ENCODE data around the gene CENPL.
A peak's percentile ranks its signal among the peaks of the same experiment; 100 is the strongest.

DNA sequence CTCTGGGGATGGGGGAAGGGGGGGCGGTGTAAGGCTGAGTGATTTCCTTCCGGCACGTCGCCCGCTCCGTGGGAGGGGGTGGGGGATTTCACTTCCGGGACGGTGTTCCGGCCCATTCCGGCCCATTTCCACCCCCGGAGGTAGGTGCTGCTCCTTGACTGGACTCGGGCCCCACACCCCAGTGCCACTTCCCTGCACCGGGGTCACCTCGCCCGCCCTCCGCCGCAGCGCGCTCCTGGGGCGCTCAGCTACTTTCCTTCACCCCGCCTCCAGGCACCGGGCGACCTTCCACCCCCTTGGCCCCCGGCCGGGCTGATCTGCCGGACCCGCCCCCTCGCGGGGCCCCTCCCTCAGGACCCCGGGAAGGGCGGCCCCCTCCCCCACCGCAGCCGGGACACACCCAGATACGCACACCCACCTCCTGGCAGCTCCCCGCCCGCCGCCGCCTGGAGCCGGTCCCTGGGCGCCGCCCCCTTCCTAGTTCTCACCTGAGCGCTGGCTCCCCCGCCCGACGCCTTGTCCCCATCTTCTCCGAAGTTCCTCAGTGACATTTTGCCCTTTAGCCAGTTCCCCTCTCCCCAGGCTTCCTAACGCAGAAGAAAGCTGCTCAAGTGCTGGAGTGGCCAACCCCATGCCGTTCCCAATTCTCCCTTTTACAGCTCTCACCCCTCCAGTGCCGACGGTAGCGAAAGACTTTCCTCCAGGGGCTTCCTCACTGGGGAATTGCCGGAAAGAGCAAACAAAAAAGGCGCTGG is 43.8 kb upstream of the CENPL start, which contains the start of gene ZBTB37:
- TF ChIP-seq, protein P1, sequence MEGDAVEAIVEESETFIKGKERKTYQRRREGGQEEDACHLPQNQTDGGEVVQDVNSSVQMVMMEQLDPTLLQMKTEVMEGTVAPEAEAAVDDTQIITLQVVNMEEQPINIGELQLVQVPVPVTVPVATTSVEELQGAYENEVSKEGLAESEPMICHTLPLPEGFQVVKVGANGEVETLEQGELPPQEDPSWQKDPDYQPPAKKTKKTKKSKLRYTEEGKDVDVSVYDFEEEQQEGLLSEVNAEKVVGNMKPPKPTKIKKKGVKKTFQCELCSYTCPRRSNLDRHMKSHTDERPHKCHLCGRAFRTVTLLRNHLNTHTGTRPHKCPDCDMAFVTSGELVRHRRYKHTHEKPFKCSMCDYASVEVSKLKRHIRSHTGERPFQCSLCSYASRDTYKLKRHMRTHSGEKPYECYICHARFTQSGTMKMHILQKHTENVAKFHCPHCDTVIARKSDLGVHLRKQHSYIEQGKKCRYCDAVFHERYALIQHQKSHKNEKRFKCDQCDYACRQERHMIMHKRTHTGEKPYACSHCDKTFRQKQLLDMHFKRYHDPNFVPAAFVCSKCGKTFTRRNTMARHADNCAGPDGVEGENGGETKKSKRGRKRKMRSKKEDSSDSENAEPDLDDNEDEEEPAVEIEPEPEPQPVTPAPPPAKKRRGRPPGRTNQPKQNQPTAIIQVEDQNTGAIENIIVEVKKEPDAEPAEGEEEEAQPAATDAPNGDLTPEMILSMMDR (conservative IDR thresholded peaks at IDR 0.05; ENCODE audit: low read length), result peak; percentile 29; the same call in 1 of the 2 replicates
- no peak for TF ChIP-seq EZH2phosphoT487 (IDR thresholded peaks at IDR 0.05; ENCODE audit: borderline replicate concordance, low read depth, low read length)
